SJCRH30 (cell line): ENCODE measurements around the gene TTLL4. TPM values are rescaled to one million over a fixed set of nuclear protein-coding genes. Genes with fewer than 3 reads are reported as not detected.

Source experiments
- DNase-seq, 2 experiments: peaks; one replicate each; pipeline ENCODE4 v3.0.0-alpha.2; 2015 to 2020
- H3K27ac ChIP-seq: fragments of 250-450 bp; sonication (Bioruptor Pico); 2 replicates; pipeline ENCODE4 v1.5.1; 2020; ENCODE audit warnings: mild to moderate bottlenecking, moderate library complexity
- H3K27me3 ChIP-seq: fragments of 250-450 bp; sonication (Bioruptor Pico); 2 replicates; pipeline ENCODE4 v1.5.1; 2020; ENCODE audit warnings: mild to moderate bottlenecking, moderate library complexity
- H3K36me3 ChIP-seq: fragments of 250-450 bp; sonication (Bioruptor Pico); 2 replicates; pipeline ENCODE4 v1.5.1; 2020; ENCODE audit warnings: mild to moderate bottlenecking, moderate library complexity
- H3K4me1 ChIP-seq: fragments of 250-450 bp; sonication (Bioruptor Pico); 2 replicates; pipeline ENCODE4 v1.5.1; 2020; ENCODE audit warnings: mild to moderate bottlenecking, moderate library complexity
- H3K4me3 ChIP-seq: fragments of 250-450 bp; sonication (Bioruptor Pico); 2 replicates; pipeline ENCODE4 v1.5.1; 2020; ENCODE audit warnings: mild to moderate bottlenecking, moderate library complexity
- H3K9me3 ChIP-seq: fragments of 250-450 bp; sonication (Bioruptor Pico); replicated peaks from 2 replicates; pipeline ENCODE4 v1.5.1; 2020; ENCODE audit warnings: mild to moderate bottlenecking, moderate library complexity
- total RNA-seq: library from RNA; depleted of rRNA; stranded (reverse); fragments of >200 nt; shearing (Covaris generic); gene quantifications from 2 replicates; pipeline ENCODE4 v1.2.3, GENCODE V29; 2014

The TTLL4 gene
- total RNA-seq, 1 experiment from 2014 or later, result 60.8 TPM

DNA sequence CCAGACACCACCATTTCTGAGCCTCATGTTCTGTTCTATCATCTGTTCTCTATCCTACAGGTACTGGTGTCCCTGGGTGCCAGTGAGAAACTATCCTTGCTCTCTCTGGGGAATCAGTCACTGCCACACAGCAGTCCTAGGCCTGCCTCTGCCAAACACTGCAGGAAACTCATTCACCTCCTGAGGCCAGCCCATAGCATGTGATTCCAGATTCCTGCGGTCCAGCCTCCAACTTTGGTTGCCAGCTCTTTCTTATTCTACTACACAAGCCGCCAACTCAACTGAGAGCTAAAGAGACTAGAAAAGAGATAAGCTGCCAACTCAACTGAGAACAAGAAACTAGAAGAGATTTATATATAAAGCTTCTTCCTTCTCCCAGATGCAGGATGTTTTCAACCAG lies 8.8 kb upstream of the TTLL4 start:
- H3K9me3 ChIP-seq, result no peaks in the 10 kb centered on the region
- H3K4me3 ChIP-seq, result no peak overlapping the region
- no peak for DNase-seq
- no peaks in the 10 kb centered on the region for H3K36me3 ChIP-seq
- H3K27me3 ChIP-seq, result no peaks in the 10 kb centered on the region
- no peak overlapping the region for H3K27ac ChIP-seq
- H3K4me1 ChIP-seq, result no peaks in the 10 kb centered on the region

DNA sequence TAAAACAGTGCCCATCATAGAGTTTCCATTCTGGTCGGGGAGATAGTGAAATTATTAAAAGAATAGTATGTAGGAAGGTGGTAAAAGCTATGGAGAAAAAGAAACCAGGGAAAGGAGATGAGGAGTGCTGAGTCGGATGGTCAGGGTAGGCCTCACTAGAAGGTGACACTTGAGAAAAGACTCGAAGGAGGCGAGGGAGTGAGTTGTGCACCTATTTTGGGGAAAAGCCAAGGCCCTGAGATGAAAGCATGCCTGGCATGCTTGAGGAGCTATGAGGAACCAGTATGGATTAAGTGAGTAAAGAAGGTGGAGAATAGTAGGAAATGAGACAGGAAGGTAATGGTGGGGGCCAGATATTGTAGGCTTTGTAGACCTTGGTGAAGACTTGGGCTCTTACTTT lies 7.3 kb upstream of the TTLL4 start:
- Histone ChIP-seq H3K27ac (no peak overlapping the region), H3K4me1 (no peaks in the 10 kb centered on the region), H3K4me3 (no peak overlapping the region), H3K9me3 (no peaks in the 10 kb centered on the region), H3K27me3 (no peaks in the 10 kb centered on the region), H3K36me3 (no peaks in the 10 kb centered on the region)
- DNase-seq, result no peak

DNA sequence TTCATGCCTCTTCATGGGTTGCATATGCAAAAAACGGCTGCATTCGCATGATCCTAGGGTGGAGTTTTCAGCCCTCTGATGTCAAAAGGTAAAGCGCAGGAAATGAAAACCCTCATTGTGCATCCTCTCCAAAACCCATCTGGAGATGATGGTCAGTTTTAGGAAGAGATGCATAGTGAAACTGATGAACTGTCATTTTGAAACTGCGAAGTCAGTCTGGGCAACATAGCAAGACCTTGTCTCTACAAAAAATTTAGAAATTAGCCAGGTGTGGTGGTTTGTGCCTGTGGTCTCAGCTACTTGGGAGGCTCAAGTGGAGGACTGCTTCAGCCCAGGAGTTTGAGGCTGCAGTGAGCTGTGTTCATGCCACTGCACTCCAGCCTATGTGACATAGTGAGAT lies 2.5 kb upstream of the TTLL4 start:
- no peak for DNase-seq
- H3K4me3 ChIP-seq, result no peak overlapping the region
- no peak overlapping the region for H3K27ac ChIP-seq

DNA sequence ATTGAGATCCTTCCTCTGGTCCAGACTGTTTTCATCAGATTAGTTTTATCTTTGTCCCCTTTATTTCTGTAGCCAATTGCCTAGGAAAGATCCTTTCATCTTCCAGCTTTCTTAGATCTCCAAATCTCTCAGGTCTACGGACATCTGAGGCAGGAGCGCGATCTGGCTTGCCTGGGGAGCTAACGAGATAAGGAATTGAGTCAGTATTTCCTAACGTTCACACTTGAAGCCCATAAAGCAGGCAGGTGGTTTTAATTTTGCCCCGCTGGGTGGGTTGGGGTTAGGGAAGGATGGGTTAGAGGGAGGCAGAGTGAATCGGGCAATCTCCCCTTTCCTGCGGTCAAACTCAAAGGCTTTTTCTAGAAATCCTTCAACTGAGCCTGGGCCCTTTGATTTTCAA lies 727 bp upstream of the TTLL4 start:
- Histone ChIP-seq H3K4me1 (0 out of 2 replicates have a peak, but pooled peaks cover 2% of the 10 kb centered on the region), H3K9me3 (no peaks in the 10 kb centered on the region), H3K4me3 (no peak overlapping the region), H3K27me3 (no peaks in the 10 kb centered on the region), H3K27ac (no peak overlapping the region), H3K36me3 (peaks cover under 1% of the 10 kb centered on the region; the same call in 1 of the 2 replicates)
- no peak for DNase-seq

More for the DNA sequence above, 2.5 kb upstream of the TTLL4 start:
- H3K9me3 ChIP-seq, result no peaks in the 10 kb centered on the region
- H3K4me1 ChIP-seq, result 0 out of 2 replicates have a peak, but pooled peaks cover 2% of the 10 kb centered on the region
- no peaks in the 10 kb centered on the region for H3K36me3 ChIP-seq
- H3K27me3 ChIP-seq, result no peaks in the 10 kb centered on the region

DNA sequence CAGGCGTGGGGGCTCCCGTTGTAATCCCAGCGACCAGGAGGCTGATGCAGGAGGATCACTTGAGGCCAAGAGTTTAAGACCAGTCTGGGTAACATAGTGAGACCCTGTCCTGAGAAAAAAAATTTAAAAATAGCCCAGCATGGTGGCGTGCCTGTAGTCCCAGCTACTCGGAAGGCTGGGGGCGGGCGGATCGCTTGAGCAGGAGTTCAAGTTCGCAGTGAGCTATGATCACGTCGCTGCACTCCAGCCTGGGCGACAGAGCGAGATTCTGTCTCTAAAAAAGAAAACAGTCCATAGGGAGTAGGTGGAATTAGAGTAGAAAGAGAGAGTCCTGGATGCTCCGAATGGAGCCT lies 325 bp upstream of the TTLL4 start:
- Histone ChIP-seq H3K27me3 (no peaks in the 10 kb centered on the region), H3K9me3 (no peaks in the 10 kb centered on the region), H3K36me3 (peaks cover 4% of the 10 kb centered on the region), H3K4me1 (0 out of 2 replicates have a peak, but pooled peaks cover 2% of the 10 kb centered on the region), H3K27ac (no peak overlapping the region), H3K4me3 (peak overlapping the region; percentile 81)
- DNase-seq, result no peak

DNA sequence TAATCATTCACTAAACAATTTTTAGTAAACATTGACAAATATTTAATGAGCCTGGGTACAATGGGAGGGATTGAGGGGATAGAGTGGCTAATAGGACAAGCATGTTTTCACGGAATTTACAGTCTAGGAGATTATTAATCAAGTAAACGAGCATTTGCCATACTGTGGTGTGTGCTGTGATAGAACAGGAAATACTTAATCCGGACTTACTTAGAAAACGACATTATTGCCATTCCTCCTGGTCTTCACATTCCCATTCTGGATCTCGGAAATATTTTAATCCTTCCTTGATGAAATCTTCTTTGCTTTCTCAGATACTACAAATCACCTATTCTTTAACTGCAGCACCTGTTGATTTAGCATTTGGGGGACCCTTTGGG lies 905 bp downstream of the TTLL4 start:
- Histone ChIP-seq H3K27ac (peak overlapping the region; percentile 63), H3K4me1 (0 out of 2 replicates have a peak, but pooled peaks cover 2% of the 10 kb centered on the region), H3K9me3 (no peaks in the 10 kb centered on the region), H3K4me3 (peak overlapping the region; percentile 81), H3K27me3 (no peaks in the 10 kb centered on the region), H3K36me3 (peaks cover 12% of the 10 kb centered on the region)
- no peak for DNase-seq

GRCh38 chr2:218713922-218714321 lies 3.3 kb downstream of the TTLL4 start:
- 0 out of 2 replicates have a peak, but pooled peaks cover 2% of the 10 kb centered on the region for H3K4me1 ChIP-seq
- no peaks in the 10 kb centered on the region for H3K27me3 ChIP-seq
- no peaks in the 10 kb centered on the region for H3K9me3 ChIP-seq
- H3K4me3 ChIP-seq, result no peak overlapping the region
- no peak overlapping the region for H3K27ac ChIP-seq
- DNase-seq, result no peak
- peaks cover 21% of the 10 kb centered on the region for H3K36me3 ChIP-seq

DNA sequence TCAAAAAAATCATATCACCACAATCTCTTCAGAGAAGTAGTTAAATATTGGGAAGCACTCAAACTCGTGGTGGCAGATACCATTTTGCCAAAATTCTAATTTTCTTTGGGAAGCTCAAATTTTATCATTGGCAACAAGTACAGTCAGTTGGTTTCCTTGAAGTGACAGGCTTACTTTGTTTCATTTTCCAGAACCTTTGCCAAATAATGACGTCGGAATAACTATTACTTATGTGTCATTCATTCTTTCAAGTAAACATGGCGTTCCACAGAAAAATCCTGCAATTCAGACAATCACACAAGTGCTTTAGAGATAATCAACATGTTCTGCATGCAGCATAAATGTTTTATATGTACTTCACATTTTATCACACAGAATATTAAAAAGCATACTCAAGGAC lies 5.4 kb downstream of the TTLL4 start:
- H3K27ac ChIP-seq, result no peak overlapping the region
- no peak for DNase-seq
- no peaks in the 10 kb centered on the region for H3K27me3 ChIP-seq
- H3K4me3 ChIP-seq, result no peak overlapping the region
- peaks cover 25% of the 10 kb centered on the region for H3K36me3 ChIP-seq
- H3K9me3 ChIP-seq, result no peaks in the 10 kb centered on the region
- 0 out of 2 replicates have a peak, but pooled peaks cover 2% of the 10 kb centered on the region for H3K4me1 ChIP-seq

GRCh38 chr2:218717262-218717661 lies 6.6 kb downstream of the TTLL4 start:
- H3K27ac ChIP-seq, result no peak overlapping the region
- no peaks in the 10 kb centered on the region for H3K4me1 ChIP-seq
- DNase-seq, result no peak
- H3K36me3 ChIP-seq, result peaks cover 25% of the 10 kb centered on the region
- H3K4me3 ChIP-seq, result no peak overlapping the region
- H3K9me3 ChIP-seq, result no peaks in the 10 kb centered on the region
- H3K27me3 ChIP-seq, result no peaks in the 10 kb centered on the region

- Histone ChIP-seq H3K27ac (no peak overlapping the region), H3K9me3 (no peaks in the 10 kb centered on the region), H3K4me1 (no peaks in the 10 kb centered on the region), H3K4me3 (no peak overlapping the region), H3K36me3 (peaks cover 25% of the 10 kb centered on the region), H3K27me3 (no peaks in the 10 kb centered on the region)
- no peak for DNase-seq
Observed at GRCh38 chr2:218718058-218718457, 7.4 kb downstream of the TTLL4 start.

DNA sequence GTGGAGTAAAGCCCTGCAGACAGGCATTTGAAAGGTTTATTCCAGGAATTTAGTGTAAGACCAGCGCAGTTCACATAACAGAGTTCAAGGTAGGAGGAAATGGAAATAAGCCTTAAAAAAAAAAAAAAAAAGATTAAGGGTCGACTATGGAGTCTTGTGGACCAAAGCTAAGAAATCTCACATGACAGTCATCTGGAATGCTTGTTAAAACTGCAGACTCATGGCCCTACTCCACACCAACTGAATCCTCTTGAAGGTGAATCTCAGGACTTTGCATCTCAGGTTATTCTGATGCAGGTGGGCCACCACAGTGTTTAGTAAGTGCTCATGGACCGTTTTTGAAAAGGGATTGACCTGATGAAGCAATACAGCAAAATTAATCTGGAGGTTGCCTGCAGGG lies 8.8 kb downstream of the TTLL4 start:
- H3K4me3 ChIP-seq, result no peak overlapping the region
- H3K9me3 ChIP-seq, result no peaks in the 10 kb centered on the region; the same call in 1 of the 2 replicates
- no peaks in the 10 kb centered on the region for H3K27me3 ChIP-seq
- H3K4me1 ChIP-seq, result no peaks in the 10 kb centered on the region
- DNase-seq, result no peak
- peaks cover 26% of the 10 kb centered on the region for H3K36me3 ChIP-seq
- H3K27ac ChIP-seq, result no peak overlapping the region

GRCh38 chr2:218720048-218721041 lies 9.7 kb downstream of the TTLL4 start:
- Histone ChIP-seq H3K27me3 (no peaks in the 10 kb centered on the region), H3K9me3 (no peaks in the 10 kb centered on the region; the same call in 1 of the 2 replicates), H3K4me1 (no peaks in the 10 kb centered on the region), H3K36me3 (peaks cover 25% of the 10 kb centered on the region), H3K4me3 (no peak overlapping the region), H3K27ac (no peak overlapping the region)
- DNase-seq, result no peak

GRCh38 chr2:218721488-218721887 lies 10.9 kb downstream of the TTLL4 start:
- H3K9me3 ChIP-seq, result no peaks in the 10 kb centered on the region; the same call in none of the 2 replicates
- H3K4me1 ChIP-seq, result no peaks in the 10 kb centered on the region
- H3K27ac ChIP-seq, result no peak overlapping the region
- no peak overlapping the region for H3K4me3 ChIP-seq
- no peak for DNase-seq
- H3K27me3 ChIP-seq, result no peaks in the 10 kb centered on the region
- H3K36me3 ChIP-seq, result peaks cover 17% of the 10 kb centered on the region; the same call in 1 of the 2 replicates

DNA sequence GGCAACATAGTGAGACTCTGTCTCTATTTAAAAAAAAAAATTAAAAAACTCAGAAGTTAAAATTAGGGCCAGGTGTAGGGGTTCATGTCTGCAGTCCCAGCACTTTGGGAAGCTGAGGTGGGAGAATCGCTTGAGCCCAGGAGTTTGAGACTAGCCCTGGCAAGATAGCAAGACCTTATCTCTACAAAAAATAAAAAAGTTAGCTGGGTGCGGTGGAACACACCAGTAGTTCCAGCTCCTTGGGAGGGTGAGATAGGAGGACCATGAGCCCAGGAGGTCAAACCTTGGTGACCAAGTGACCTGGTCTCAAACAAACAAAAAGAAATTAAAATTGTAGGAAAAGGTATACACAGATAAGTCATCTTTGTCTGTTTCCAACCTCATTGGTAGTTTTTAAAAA lies 11.3 kb downstream of the TTLL4 start:
- Histone ChIP-seq H3K27ac (no peak overlapping the region), H3K9me3 (no peaks in the 10 kb centered on the region; the same call in none of the 2 replicates), H3K4me1 (no peaks in the 10 kb centered on the region), H3K36me3 (peaks cover 19% of the 10 kb centered on the region; the same call in 1 of the 2 replicates), H3K27me3 (no peaks in the 10 kb centered on the region), H3K4me3 (no peak overlapping the region)
- DNase-seq, result no peak

GRCh38 chr2:218722419-218722818 lies 11.8 kb downstream of the TTLL4 start:
- no peak overlapping the region for H3K27ac ChIP-seq
- no peaks in the 10 kb centered on the region; the same call in none of the 2 replicates for H3K9me3 ChIP-seq
- H3K36me3 ChIP-seq, result peaks cover 21% of the 10 kb centered on the region
- H3K27me3 ChIP-seq, result no peaks in the 10 kb centered on the region
- no peak overlapping the region for H3K4me3 ChIP-seq
- no peak for DNase-seq
- H3K4me1 ChIP-seq, result no peaks in the 10 kb centered on the region
